NCI-H82 (cell line): ENCODE results near the gene GRIK5.
"Not testable (repeated sequence)": the region's sequence is repeated elsewhere in the genome, so short reads cannot be mapped to it uniquely, and the experiment has no call there.

Experiments used
- DNase-seq: peaks from one replicate; lab custom pipeline; 2025; lab: John Stamatoyannopoulos, UW

GRIK5 gene

DNA sequence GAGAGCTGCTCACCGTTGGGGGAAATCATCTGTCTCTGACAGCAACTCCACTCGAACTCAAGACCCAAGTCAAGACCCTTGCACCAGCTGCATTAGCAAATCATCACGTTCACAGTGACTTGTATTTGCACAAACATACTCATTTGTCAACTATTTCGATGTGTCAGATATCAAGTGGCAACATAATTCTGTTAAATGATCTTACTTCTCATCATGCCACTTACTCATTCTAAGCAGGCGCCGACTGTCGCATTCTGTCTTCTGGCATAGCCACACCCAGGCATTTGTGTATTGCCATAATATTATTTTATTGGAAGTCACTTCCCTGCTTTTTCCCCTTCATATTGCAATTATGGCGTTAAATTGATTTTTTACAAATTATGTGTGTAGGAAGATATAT, 53.0 kb downstream of the GRIK5 start:
- DNase-seq = no peak

DNA sequence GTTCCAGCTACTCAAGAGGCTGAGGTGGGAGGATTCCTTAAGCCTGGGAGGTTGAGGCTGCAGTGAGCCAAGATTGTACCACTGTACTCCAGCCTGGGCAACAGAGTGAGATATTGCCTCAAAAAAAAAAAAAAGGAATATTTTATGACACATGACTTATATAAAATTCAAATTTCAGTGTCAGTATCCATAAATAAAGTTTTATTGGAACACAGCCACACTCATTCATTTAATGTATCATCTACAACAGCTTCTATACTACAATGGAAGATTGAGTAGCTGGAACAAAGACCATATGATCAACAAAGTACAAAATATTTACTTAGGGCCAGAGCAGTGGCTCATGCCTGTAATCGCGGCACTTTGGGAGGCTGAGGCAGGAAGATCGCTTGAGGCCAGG, 57.3 kb downstream of the GRIK5 start:
- not testable (repeated sequence) for DNase-seq

DNA sequence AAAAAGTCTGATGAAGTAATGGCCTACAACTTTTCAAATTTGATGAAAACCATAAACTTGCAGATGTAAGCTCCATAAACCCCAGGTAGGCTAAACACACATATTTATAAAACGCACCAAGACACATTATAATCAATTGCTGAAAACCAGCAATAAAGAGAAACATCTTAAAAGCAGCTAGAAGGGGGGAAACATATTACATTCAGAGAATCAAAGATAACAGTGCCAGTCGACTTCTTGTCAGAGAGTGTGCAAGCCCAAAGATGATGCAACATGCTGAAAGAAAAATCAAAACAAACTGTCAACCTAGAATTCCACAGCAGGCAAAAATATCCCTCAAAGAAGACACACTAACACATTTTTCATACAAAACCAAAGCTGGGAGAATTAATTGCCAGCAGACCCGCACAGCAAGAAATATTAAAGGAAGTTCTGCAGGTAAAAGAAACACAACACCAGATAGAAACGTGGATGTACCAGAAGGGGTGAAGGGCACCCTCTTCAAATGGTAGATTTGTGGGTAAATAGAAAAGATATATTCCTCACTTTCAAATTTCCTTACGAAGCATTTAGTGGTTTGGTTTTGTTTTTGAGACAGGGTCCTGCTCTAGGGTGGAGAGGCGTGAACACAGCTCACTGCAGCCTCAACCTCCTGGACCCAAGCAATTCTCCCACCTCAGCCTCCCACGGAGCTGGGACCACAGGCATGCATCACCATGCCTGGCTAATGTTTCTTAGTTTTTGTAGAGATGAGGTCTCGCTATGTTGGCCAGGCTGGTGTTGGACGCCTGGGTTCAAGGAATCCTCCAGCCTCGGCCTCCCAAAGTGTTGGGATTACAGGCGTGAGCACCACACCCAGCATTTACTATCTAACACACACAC, 59.5 kb downstream of the GRIK5 start:
- DNase-seq = no peak

DNA sequence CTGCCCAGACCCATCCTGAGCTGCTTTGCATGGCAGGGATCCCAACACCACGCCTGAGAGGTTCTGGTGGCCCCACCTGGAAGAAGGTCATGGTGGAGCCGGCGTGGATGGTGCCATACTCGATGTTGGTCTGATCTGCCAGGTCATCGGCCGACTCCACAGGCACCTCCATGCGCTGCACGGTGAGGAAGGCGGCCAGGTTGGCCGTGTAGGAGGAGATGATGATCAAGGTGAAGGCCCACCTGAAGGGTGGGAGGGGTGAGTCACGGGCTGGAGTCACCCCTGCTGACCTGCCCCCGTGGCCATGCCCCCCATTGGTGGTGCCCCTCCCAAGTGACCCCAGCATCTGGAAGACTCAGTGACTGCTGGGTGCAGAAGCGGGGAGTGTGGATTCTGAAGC, 63.4 kb downstream of the GRIK5 start:
- DNase-seq = no peak

DNA sequence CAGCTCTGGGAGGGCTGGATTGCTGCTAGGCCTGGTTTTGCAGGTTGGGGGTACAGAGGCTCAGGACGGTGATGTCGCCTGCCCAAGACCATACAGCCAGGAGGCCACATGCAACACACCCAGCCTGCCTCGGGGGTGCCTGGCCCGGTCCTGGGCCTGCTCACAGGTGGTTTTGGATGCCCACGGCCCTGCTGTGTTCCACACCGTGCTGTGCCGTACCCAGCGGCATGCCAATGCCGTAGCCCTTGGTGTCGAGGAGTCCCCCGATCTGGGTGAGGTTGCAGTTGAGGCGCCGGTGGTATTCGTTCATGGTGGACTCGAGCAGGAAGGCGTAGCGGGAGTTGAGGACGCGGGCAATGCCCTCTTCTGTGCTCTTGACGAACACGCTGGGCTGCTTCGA, 64.5 kb downstream of the GRIK5 start:
- no peak for DNase-seq

DNA sequence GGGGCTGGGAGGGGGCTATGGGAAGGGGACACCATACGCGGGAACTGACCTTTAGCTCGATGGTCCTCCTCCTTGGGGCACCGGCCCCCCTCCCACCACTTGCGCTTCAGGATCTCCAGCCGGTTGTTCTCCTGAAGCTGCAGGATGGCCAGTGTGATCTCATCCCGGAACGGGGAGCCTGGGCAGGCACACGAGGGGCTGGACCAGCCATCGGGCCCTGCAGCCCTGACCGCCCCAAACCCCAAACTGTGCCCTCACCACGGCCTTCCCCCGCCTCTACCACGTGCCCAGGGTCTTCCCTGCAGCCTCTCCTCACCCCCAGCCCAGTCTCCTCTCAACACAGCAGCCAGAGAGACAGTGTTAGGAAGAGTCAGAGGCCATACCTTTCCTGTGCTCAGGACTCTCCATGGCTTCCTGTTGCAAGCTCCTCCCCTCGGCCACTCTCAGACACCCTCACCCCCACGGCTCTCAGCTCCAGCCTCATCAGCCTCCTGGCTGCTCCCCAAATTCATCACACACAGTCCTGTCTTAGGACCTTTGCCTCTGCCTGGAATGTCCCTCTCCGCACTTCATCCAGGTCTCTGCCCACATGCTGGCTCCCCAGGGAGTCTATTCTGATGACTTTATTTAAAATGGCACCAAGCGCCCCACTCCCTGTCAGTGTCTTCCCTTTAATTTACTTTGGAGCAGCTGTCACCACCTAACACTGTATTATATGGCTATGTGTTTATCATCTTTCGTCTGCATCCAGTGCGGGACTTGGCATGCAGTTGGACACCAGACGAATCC, 66.3 kb downstream of the GRIK5 start:
- DNase-seq = no peak

DNA sequence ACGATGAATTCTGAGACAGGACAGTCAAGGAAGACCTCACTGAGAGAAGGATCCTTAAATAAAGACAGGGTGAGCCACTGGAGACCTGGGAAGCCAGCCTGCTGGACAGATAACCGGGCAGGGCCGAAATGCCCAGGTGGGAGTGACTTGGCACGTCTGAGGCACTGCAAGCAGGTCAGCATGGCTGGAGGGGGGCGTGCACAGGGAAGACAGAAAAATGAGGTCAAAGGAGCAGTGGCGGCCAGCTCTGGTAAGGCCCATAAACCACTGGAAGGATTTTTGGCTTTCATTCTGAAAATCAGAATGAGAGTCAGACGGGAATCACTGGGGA, 70.2 kb downstream of the GRIK5 start:
- no peak for DNase-seq

DNA sequence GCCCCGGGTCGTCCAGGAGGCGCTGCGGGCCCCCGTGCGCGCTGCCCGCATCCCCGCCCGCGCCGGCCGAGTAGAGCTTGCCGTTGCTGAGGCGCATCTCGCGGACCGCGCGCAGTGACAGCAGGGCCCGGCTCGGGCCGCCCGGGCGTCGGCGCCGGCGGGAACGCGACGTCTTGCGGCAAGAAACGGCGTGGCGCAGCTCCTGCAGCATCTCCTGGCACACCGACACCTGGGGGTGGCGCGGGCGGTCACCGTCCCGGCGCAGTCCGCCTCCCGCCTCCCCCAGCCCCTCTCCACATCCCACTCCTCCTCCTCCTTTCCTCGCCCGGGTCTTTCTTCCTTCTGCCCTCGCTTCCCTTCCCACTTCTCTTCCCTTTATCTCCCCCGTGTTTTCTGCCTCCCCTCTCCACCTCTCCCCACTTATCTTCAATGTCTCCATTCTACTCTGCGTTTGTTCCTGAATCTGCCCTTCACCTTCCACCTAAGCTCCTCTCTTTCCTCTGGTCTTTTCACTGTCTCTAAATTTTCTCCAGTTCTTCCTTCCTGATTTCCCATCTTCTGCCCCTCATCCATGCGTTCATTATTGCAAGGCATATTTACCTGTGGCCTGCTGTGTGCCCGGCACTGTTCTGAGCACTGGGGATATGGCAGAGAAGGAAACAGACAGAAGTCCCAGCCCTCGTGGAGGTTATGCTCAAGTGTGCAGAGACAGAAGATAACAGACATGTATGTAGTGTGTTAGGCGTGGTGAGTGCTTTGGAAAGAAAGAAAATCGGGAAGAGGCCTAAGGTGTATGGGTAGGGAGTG, 70.7 kb downstream of the GRIK5 start:
- peak; percentile 66 for DNase-seq

DNA sequence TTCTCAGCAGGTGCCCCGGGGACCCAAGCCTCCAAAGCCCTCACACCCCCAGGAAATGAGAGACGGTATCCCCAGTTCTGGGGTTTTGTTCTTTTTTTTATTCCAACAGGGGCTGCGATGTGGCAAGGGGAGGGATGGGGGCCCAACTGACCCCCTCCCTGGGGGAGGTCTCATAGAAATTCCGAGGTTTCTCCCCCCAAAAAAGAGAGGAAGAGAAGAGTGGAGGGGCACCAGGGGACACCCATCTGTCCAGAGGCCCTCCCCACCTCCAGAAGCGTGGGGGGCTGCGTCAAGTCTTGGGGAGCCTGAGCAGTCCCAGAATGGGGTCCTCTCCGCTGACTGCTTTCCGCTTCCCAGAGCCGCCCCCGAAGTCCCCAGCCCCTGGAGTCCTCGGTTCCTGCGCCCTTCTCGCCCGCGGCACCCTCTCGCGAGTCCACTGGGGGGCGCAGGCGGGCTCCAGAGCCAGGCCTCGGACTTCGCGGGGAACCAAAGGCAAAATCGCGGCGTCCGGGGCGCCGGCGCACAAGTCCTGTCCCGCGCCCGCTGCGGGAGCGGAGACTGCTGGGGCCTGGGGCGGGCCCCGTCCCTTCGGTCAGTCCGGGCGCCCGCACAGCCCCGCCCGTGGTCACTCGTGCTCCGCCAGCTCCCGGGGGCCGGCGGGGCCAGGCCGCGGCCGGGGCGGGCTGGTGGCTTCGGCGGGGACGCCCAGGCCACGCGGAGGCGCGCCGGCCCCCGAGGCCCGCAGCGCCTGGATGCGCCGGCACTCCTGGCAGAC, 71.6 kb downstream of the GRIK5 start:
- DNase-seq = peak; percentile 91

DNA sequence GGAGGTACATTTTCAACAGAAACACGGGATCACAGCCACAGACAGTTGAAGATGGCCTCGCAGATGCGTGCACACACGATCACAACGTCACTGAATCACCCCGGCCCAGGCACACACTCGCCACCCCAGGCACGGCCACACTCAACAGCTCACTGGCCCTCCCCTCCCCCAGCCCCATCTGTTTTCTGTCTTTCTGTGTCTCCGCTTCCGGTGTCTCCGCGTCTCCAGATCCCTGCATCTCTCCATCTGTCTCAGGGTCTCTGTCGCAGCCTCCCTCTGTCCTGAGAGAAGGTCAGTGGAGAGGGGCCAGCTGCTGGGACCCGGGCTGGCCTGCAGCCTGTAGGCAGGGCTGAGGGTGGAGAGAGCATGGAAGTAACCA, 72.2 kb downstream of the GRIK5 start:
- peak; percentile 99 for DNase-seq

DNA sequence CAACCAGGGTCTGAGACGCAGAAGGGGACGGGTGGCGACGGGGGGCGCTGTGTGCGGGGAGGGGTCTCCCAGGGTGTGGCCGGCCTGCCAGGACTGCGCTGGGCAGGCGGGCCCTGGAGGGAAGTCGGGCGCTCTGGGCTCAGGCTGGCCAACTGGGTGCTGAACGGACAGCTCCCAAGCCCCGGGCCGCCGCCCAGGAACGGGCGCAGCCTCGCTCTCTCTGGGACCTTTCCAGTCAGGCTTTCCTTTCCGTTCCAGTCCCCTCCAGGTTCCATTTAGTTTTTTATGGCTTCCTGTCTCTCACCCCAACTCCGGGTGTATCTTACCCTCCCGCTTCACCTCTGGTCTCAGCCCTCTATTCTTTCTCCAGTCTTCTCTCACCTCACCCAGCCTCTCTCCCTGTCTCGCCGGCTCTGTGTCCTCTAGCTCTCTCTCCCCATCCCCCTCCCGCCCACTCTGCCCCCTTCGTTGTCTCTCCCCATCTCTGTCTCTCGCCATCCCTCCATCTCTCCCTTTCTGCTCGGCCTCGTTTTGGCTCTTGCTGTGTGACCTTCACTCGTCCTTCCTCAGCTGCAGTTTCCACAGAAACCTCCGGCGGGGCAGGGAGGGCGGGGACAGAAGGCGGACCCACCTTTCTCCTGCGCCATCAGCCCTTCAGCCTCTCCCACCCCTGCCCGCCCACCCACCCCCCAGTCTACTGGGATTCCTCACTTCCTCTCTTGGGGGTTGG, 72.7 kb downstream of the GRIK5 start:
- no peak for DNase-seq

DNA sequence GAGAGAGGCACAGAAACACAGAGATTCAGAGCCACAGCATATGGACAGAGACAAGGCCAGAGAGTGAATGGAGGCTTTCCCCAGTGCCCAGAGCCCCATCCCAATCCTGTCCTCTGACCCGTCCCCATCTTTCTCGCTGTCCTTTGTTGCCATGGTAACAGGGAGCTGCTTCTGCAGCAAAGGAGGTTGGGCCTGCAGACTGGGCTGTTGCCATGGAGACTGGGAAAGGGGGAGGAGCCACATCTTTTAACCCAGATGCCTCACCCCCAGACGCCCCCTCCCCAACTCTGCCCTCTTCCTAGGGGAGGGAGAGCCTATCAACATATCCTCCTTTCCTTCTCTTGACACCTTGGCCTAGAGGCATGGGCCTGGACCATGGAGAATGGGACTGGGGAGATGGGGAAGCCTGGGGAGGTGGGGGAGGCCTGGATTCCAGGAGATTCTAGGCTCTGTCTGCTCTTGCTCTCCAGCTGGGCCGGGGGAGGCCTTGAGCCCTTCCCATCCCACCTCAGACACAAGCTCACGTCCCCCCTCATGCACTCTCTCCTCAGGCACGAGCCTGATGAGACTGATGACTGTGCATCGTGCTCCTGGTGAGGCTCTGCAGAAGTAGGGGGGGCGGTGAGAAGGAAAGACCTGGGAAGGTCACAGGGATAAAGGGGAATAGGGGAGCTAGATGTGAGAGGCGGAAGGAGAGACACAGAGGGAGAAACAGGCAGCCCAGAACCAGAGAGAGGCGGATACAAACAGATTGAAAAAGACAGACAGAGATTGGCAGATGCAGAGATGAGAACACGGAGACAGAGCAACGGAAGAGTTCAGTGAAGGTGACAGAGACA, 73.8 kb downstream of the GRIK5 start:
- peak; percentile 69 for DNase-seq

DNA sequence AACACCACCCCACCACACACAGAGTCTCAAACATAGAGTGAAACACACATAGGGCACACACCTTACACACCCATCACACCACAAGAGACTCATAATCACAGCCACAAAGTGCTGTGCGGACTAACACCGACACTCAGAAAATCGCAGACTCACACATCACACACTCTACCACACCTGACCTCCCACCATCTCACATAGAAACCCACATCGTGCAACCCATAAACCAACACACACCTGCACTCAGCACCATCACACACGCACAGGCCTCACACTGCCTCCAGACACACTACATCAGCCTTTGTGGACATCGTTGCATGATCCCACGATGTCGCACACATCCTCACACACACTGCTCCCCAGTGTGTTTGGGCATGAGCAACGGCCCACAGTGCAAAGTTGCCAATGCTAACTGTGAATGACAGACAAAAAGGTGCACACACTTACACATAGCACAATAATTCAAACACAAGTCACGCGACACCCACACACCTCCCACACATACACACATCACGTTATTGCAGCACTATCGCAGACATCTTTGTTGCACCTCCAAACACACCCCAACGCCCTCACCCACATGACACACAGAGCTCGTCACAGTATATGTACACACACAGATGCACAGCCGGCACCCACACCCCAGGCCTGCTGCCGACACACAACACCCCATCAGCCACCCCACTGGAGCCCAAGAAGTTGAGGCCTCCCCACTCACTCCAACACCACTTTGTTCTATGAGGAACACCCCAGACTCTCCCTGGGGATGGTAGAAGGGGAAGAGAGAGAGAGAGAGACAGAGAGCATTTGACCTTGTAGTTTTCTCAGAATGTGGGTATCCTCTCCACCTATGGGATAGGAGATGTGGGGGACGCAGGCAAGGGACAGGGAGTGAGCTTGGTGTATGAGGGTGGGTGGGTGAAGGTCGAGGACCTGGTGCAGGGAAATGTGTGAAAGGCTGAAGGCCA, 74.7 kb downstream of the GRIK5 start:
- DNase-seq = no peak

DNA sequence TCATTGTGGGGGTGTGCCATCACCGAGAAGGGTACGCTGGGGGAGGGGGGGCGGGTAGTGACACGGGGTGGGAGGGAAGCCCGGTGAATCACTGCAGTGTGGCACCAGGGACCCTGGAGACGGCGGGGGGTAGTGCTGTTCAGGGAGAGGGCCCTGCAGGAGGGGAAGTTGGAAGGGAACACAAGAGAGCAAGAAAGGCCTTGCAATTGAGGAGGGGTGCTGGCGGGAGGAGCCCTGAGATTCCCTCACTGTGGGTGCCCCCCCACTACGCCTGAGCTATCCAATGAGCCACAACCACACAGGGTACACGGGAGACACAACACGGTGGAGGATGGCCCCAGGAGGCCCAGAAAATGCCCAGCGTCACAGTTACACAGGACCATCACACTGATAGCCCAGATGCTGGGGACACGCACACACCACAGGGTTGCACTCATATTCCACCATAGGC, 75.5 kb downstream of the GRIK5 start:
- DNase-seq = peak; percentile 76

DNA sequence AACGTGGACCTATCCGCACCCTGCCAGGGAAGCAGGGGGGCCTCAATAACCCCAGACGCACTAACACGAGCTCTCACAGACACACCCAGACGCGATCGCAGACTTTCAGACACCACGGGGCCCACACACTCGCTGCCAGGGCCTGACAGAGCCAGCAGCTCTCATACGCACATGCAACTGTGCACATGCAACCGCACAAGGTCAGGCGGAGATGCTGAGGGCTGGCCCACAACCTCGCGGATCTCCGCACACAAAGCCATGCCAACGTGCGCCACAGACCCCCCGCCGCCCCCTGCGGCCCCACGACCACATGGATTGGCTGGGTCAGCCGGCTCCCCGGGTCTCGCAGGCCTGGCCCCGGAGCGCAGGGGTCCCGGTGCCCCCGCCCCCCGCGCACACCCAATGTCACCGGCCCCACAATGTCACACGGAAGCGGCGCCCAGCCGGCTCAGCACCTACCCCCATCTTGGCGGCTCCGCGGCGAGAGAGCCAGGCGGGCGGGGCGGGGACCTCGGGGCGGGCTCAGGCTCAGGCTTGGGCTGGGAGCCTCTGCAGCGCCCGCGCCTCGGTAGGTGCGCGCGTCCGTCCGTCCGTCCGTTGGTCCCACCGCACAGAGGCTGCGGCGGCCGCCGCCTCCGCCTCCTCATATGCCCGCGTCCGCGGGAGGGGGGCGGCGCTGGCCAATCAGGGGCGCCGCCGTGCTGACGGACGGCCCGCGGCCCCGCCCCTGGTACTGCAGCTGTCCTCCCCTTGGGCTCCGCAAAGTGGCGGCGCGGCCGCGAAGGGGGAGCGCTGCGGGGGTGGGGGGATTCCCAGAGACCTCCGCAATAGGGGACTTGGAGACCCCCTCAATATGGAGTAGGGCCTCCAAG, 76.2 kb downstream of the GRIK5 start, which contains the start of gene ATP1A3:
Gene ATP1A3, minus strand, starts transcription at position 619 of the 872 bp plus-strand sequence. Its CDS starts 154 bp downstream, at position 465.
- DNase-seq = peak; percentile 96

DNA sequence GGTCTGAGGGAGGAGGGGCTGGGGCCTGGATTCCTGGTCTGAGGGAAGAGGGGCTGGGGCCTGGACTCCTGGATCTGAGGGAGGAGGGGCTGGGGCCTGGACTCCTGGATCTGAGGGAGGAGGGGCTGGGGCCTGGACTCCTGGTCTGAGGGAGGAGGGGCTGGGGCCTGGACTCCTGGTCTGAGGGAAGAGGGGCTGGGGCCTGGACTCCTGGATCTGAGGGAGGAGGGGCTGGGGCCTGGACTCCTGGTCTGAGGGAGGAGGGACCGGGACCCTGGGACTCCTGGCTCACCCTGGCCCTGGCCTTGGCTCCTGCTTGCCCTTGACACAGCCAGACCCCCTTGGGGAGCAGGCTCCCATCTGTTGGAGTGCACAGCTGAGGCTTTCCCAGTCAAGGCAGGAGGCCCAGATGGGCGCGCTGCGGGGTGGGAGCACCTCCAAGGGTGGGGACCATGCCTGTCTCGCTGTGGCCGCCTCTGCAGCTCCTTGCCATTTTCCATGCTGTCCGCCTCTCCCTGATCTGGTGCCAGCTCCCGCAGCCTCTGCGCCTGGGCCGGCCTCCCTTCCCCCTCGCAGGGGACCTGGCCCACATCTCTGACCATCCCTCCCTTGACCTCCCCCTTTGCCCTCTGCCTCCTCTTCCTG, 78.0 kb downstream of the GRIK5 start:
- DNase-seq = peak; percentile 65

DNA sequence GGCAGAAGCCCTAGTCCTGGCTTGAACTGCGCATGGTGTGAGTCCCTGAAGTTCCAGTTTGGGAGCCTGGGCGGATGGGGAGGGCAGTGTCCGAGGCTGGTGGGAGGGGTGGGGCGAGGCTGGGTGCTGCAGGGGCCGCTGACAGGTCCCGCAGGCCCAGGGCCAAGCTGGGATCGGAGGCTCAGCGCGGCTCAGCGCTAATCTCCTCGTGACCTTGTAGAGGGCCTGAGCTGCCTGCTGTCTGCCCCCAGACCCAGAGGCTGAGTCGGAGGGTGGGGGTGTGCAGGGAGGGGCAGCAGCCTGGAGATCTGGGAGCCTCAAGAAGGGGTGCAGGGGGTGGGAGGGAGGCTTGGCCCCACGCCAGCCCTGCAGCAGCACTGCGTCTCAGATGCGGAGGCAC, 79.0 kb downstream of the GRIK5 start:
- peak; percentile 92 for DNase-seq
